ENCODE data around the gene ZFR2.
"Not testable (repeated sequence)": the region's sequence is repeated elsewhere in the genome, so short reads cannot be mapped to it uniquely, and the experiment has no call there.

The ZFR2 gene

GRCh38 chr19:3757705-3758104 lies 111.1 kb downstream of the ZFR2 start:
- not testable (repeated sequence) for DNase-seq (ENCODE audit: low read depth in 1 of 2, low spot score in 1 of 2)

Measured in activated T-helper 1 cell treated with anti-CD3 and anti-CD28 coated beads, Interleukin-2, amount 50 U/mL, for 16 hours (primary cell).